ENCODE measurements around the gene OR4K5. TPM values are rescaled to one million over a fixed set of nuclear protein-coding genes. Genes with fewer than 3 reads are reported as not detected.

OR4K5 gene
- polyA plus RNA-seq, 3 donors: not detected

DNA sequence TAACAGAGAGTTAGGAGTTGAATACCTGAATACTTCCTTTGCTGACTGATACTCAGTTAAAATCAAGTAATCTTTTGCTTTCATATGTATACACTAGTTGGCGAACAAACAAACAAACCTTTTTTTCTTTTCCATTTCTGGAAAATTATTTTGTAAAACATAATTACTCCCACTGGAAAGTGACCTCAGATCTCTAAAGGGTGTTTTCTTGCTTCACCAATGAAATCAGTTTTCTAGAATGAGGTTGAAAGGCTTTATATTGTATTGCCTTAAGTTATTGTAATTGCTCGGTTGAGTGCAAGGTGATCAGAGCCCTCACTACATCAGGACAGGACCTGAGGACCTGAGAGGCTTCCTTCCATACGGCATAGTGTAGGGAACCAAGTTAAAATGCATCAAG is 10.2 kb downstream of the OR4K5 start, which contains the start of gene OR4K1:
Gene OR4K1 (plus strand): TSS at position 301 of the 400 bp plus-strand sequence. CDS start 4,750 bp downstream, outside the sequence.
- H3K27ac Mint-ChIP-seq: no peak within 1 kb of the TSS
- peaks cover 0 to 2% (median 0%) of the 10 kb centered on the region in 3 donors for H3K27me3 Mint-ChIP-seq (ENCODE audit: low read depth in 3 of 3)
- H3K4me2 ChIP-seq (replicated peaks; ENCODE audit: extremely low read depth, low read length, poor library complexity, severe bottlenecking): no peak within 1 kb of the TSS
- no peak within 1 kb of the TSS for H3K4me3 ChIP-seq (replicated peaks in 1 of 3; ENCODE audit: low read depth in 2 of 3, low read length in 3 of 3)
- no peak within 1 kb of the TSS for H3K27ac ChIP-seq (ENCODE audit: low read depth in 1 of 2, low read length in 2 of 2)
- H3K9me3 ChIP-seq (replicated peaks in 1 of 2; ENCODE audit: control insufficient read depth in 1 of 2, insufficient read depth in 1 of 2, low read length in 2 of 2): no peaks in the 10 kb centered on the region
- peaks cover 0 to 3% (median 0%) of the 10 kb centered on the region in 7 donors for H3K9me3 Mint-ChIP-seq
- intact Hi-C loops (cut with micrococcal nuclease): no loop called here
- no peak within 1 kb of the TSS for H3K4me3 Mint-ChIP-seq
- no peaks in the 10 kb centered on the region for H3K79me2 ChIP-seq (ENCODE audit: insufficient read depth, low read length)
- no CpG with 5 or more reads among the region's 3 CpGs for WGBS (ENCODE audit: insufficient coverage)
- H2AFZ ChIP-seq (ENCODE audit: insufficient read depth, low read depth, low read length, poor library complexity, severe bottlenecking): no peak within 1 kb of the TSS
- no peaks in the 10 kb centered on the region for H3K36me3 Mint-ChIP-seq
- TF ChIP-seq CTCF (IDR thresholded peaks at IDR 0.05): no peak
- no peaks in the 10 kb centered on the region for H3K4me1 Mint-ChIP-seq
- no peaks in the 10 kb centered on the region for H3K36me3 ChIP-seq (replicated peaks in 1 of 2; ENCODE audit: control insufficient read depth in 1 of 2, insufficient read depth in 2 of 2, low read length in 2 of 2)
- no peaks in the 10 kb centered on the region for H3K4me1 ChIP-seq (ENCODE audit: control insufficient read depth in 1 of 2, insufficient read depth in 2 of 2, low read length in 2 of 2)
- H4K20me1 ChIP-seq (ENCODE audit: insufficient read depth, low read length): no peaks in the 10 kb centered on the region
- no peak for DNase-seq
- H3K27me3 ChIP-seq (ENCODE audit: control insufficient read depth in 2 of 2, insufficient read depth in 2 of 2, low read length in 2 of 2): no peaks in the 10 kb centered on the region
- H3K9ac ChIP-seq (ENCODE audit: insufficient read depth, low read length, poor library complexity, severe bottlenecking): no peak within 1 kb of the TSS

GRCh38 chr14:19941668-19942067 is 21.3 kb downstream of the OR4K5 start:
- H3K36me3 Mint-ChIP-seq: no peaks in the 10 kb centered on the region
- TF ChIP-seq CTCF (IDR thresholded peaks at IDR 0.05): no peak
- no peak for DNase-seq
- intact Hi-C loops (cut with micrococcal nuclease): no loop called here
- Histone ChIP-seq H3K4me1 (ENCODE audit: control insufficient read depth in 1 of 2, insufficient read depth in 2 of 2, low read length in 2 of 2) (no peaks in the 10 kb centered on the region), H3K27ac (ENCODE audit: low read depth in 1 of 2, low read length in 2 of 2) (no peak overlapping the region), H3K4me2 (replicated peaks; ENCODE audit: extremely low read depth, low read length, poor library complexity, severe bottlenecking) (no peak overlapping the region), H3K9ac (ENCODE audit: insufficient read depth, low read length, poor library complexity, severe bottlenecking) (no peak overlapping the region), H3K79me2 (ENCODE audit: insufficient read depth, low read length) (no peaks in the 10 kb centered on the region), H3K4me3 (replicated peaks in 1 of 3; ENCODE audit: low read depth in 2 of 3, low read length in 3 of 3) (no peak overlapping the region), H3K27me3 (ENCODE audit: control insufficient read depth in 2 of 2, insufficient read depth in 2 of 2, low read length in 2 of 2) (no peaks in the 10 kb centered on the region), H3K36me3 (replicated peaks in 1 of 2; ENCODE audit: control insufficient read depth in 1 of 2, insufficient read depth in 2 of 2, low read length in 2 of 2) (no peaks in the 10 kb centered on the region), H2AFZ (ENCODE audit: insufficient read depth, low read depth, low read length, poor library complexity, severe bottlenecking) (no peak overlapping the region), H4K20me1 (ENCODE audit: insufficient read depth, low read length) (no peaks in the 10 kb centered on the region), H3K9me3 (replicated peaks in 1 of 2; ENCODE audit: control insufficient read depth in 1 of 2, insufficient read depth in 1 of 2, low read length in 2 of 2) (peaks cover 0 to 4% of the 10 kb centered on the region in 2 donors)
- H3K9me3 Mint-ChIP-seq: no peaks in the 10 kb centered on the region
- peaks cover 0 to 1% (median 0%) of the 10 kb centered on the region in 3 donors for H3K27me3 Mint-ChIP-seq (ENCODE audit: low read depth in 3 of 3)
- no peak overlapping the region for H3K4me3 Mint-ChIP-seq
- WGBS (ENCODE audit: insufficient coverage): 67% methylated on average over 1 of the region's 1 CpG
- H3K4me1 Mint-ChIP-seq: no peaks in the 10 kb centered on the region
- no peak overlapping the region for H3K27ac Mint-ChIP-seq
